Upper lobe of left lung (tissue), 4 donors: ENCODE results near the gene CST8.

Experiments
- CTCF ChIP-seq, 6 experiments: fragments of 450-650 bp in 4 of 6; fragments of 200-600 bp in 2 of 6; sonication (generic) in 2 of 6; IDR thresholded peaks; one replicate each; pipeline ENCODE4 v1.5.1; 2016 to 2019; ENCODE audit warnings: antibody characterized with exemption in 6 of 6
- EP300 ChIP-seq, 4 donors: sonication (generic); formaldehyde crosslinking; IDR thresholded peaks; one replicate each; pipeline ENCODE4 v1.5.1; 2017; ENCODE audit warnings: antibody characterized with exemption in 4 of 4, control low read depth in 2 of 4
- POLR2AphosphoS5 ChIP-seq, 2 donors: sonication (generic); formaldehyde crosslinking; IDR thresholded peaks; one replicate each; pipeline ENCODE4 v1.5.1; 2017; ENCODE audit warnings: antibody characterized with exemption in 2 of 2

GRCh38 chr20:23507346-23507745 is 16.4 kb downstream of the CST8 start:
- TF ChIP-seq EP300 (IDR thresholded peaks at IDR 0.05) (no peak), CTCF (IDR thresholded peaks at IDR 0.05) (no peak), POLR2AphosphoS5 (IDR thresholded peaks at IDR 0.05) (no peak)
